22Rv1 (cell line): Measurements from ENCODE around the gene TSSK6.
A peak's percentile ranks its signal among the peaks of the same experiment; 100 is the strongest.

Experiments
- CTCF ChIP-seq: fragments of 450-650 bp; IDR thresholded peaks from 2 replicates; pipeline ENCODE4 v1.5.1; 2017; ENCODE audit warnings: mild to moderate bottlenecking
- ZFX ChIP-seq: fragments of 450-650 bp; IDR thresholded peaks from 2 replicates; pipeline ENCODE4 v1.6.1; 2017; ENCODE audit warnings: antibody characterized with exemption, borderline replicate concordance

GRCh38 chr19:19531951-19532805 lies 16.8 kb upstream of the TSSK6 start:
- peak; percentile 97 for TF ChIP-seq CTCF
- no peak for TF ChIP-seq ZFX
